Left lung (tissue), 10 donors: ENCODE results near the gene CNTROB. TPM values are rescaled to one million over a fixed set of nuclear protein-coding genes. Genes with fewer than 3 reads are reported as not detected.

Experiments used
- ATAC-seq: fragments of 200-7000 bp; cut with Tn5 transposase; one replicate; pipeline ENCODE4 v1.9.1; 2020; ENCODE audit warnings: moderate library complexity
- DNase-seq, 4 donors: peaks; one replicate each; pipeline ENCODE4 v3.0.0-alpha.2; 2013 to 2020
- H3K27ac ChIP-seq, 2 donors: fragments of 200-600 bp; sonication (generic) in 1 of 2; one replicate each; pipeline versions ENCODE4 v1.5.0 to v1.8.0; 2020 to 2021
- H3K27me3 ChIP-seq, 2 donors: fragments of 200-600 bp; sonication (generic) in 1 of 2; one replicate each; pipeline versions ENCODE4 v1.5.0 to v1.8.0; 2020 to 2021
- H3K36me3 ChIP-seq, 2 donors: fragments of 200-600 bp; sonication (generic) in 1 of 2; one replicate each; pipeline versions ENCODE4 v1.5.0 to v1.8.0; 2020 to 2021
- H3K4me1 ChIP-seq, 2 donors: fragments of 200-600 bp; one replicate each; pipeline ENCODE4 v1.8.0; 2021
- H3K4me3 ChIP-seq, 2 donors: fragments of 200-600 bp; sonication (generic) in 1 of 2; one replicate each; pipeline versions ENCODE4 v1.5.0 to v1.8.0; 2020 to 2021; ENCODE audit warnings: mild to moderate bottlenecking in 1 of 2
- H3K9me3 ChIP-seq, 2 donors: fragments of 200-600 bp; sonication (generic) in 1 of 2; one replicate each; pipeline versions ENCODE4 v1.5.0 to v1.8.0; 2020 to 2021
- CTCF ChIP-seq, 2 donors: fragments of 200-600 bp; sonication (generic) in 1 of 2; IDR thresholded peaks; one replicate each; pipeline versions ENCODE4 v1.5.0 to v1.8.0; 2021; ENCODE audit warnings: antibody characterized with exemption in 2 of 2
- intact Hi-C, 2 donors: fragments of 100-400 bp; cut with DNase I; formaldehyde crosslinking; loops; one replicate each; pipeline versions ENCODE4 v1.11.2 to v1.14.2; 2022
- polyA plus RNA-seq, 6 donors: library from polyadenylated mRNA; unstranded; fragments of 120-200 nt; gene quantifications; one replicate each; pipeline ENCODE4 v1.2.1, GENCODE V29; 2013; ENCODE audit not compliant: insufficient read length in 6 of 6
- total RNA-seq, 2 donors: library from RNA; stranded (reverse); fragmentation: NEBNext Ultra II Directional; extraction: Animal tissue kit (Norgen Biotek cat#: 25700); gene quantifications; one replicate each; pipeline ENCODE4 v1.2.1, GENCODE V29; 2021
- donor health status: DM: no; HTN: yes; CAD: no.
- donor health status: DM: no; HTN: no; CAD: no.

Gene CNTROB
- total and polyA plus RNA-seq, 8 donors, result 38.2 to 87.5 (median 80.0) TPM

- no peak for TF ChIP-seq CTCF (IDR thresholded peaks at IDR 0.05)
- no peaks in the 10 kb centered on the region for H3K27me3 ChIP-seq
- peaks cover 0 to 92% of the 10 kb centered on the region in 2 donors for H3K36me3 ChIP-seq
- no peak overlapping the region for H3K27ac ChIP-seq
- DNase-seq, result no peak
- no peaks in the 10 kb centered on the region for H3K9me3 ChIP-seq
- peaks cover 0 to 9% of the 10 kb centered on the region in 2 donors for H3K4me1 ChIP-seq
- H3K4me3 ChIP-seq, result no peak overlapping the region
- intact Hi-C loops, result no loop called here
- ATAC-seq, result no peak
Observed at GRCh38 chr17:7894866-7895265, 37.1 kb upstream of the CNTROB start.

- Histone ChIP-seq H3K9me3 (no peaks in the 10 kb centered on the region), H3K27me3 (no peaks in the 10 kb centered on the region), H3K27ac (no peak overlapping the region), H3K4me3 (no peak overlapping the region), H3K4me1 (peaks cover 0 to 1% of the 10 kb centered on the region in 2 donors), H3K36me3 (peaks cover 0 to 98% of the 10 kb centered on the region in 2 donors)
- intact Hi-C loops, result no loop called here
- no peak for ATAC-seq
- no peak for TF ChIP-seq CTCF (IDR thresholded peaks at IDR 0.05)
- DNase-seq, result no peak
Observed at GRCh38 chr17:7897090-7897489, 34.9 kb upstream of the CNTROB start.

GRCh38 chr17:7897773-7898172, 34.2 kb upstream of the CNTROB start:
- H3K9me3 ChIP-seq, result no peaks in the 10 kb centered on the region
- H3K4me1 ChIP-seq, result no peaks in the 10 kb centered on the region
- DNase-seq (peak in 1 of 4 donors; percentile 61), ATAC-seq (peak; percentile 75)
- H3K4me3 ChIP-seq, result no peak overlapping the region
- no peak overlapping the region for H3K27ac ChIP-seq
- H3K36me3 ChIP-seq, result peaks cover 0 to 100% of the 10 kb centered on the region in 2 donors
- intact Hi-C loops, result no loop called here
- TF ChIP-seq CTCF (IDR thresholded peaks at IDR 0.05), result peak in 1 of 2 donors; percentile 18
- H3K27me3 ChIP-seq, result no peaks in the 10 kb centered on the region

GRCh38 chr17:7903154-7904103, 28.6 kb upstream of the CNTROB start:
- no peak overlapping the region for H3K4me3 ChIP-seq
- no peak for TF ChIP-seq CTCF (IDR thresholded peaks at IDR 0.05)
- no peaks in the 10 kb centered on the region for H3K9me3 ChIP-seq
- H3K27me3 ChIP-seq, result no peaks in the 10 kb centered on the region
- no peak for ATAC-seq
- H3K27ac ChIP-seq, result no peak overlapping the region
- DNase-seq, result no peak
- H3K36me3 ChIP-seq, result peaks cover 0 to 100% of the 10 kb centered on the region in 2 donors
- H3K4me1 ChIP-seq, result no peaks in the 10 kb centered on the region
- intact Hi-C loops, result no loop called here

DNA sequence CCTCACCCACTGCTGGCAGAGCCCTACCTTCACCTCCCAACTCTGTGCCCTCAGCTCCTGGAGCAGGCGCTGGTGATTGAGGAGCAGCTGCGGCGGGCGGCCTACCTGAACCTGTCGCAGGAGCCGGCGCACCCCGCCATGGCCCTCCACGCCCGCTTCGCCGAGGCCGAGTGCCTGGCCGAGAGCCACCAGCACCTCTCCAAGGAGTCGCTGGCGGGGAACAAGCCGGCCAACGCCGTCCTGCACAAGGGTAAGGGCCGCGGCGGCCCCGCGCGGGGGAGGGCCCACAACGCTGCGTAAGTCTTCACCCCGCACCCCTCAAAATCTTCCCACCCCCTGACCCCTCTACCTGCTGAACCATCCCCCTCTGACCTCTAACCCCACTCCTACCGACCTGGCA, 22.9 kb upstream of the CNTROB start:
- Histone ChIP-seq H3K4me3 (no peak overlapping the region), H3K27ac (no peak overlapping the region), H3K4me1 (peaks cover 0 to under 1% of the 10 kb centered on the region in 2 donors), H3K27me3 (no peaks in the 10 kb centered on the region), H3K9me3 (no peaks in the 10 kb centered on the region), H3K36me3 (peaks cover 0 to 84% of the 10 kb centered on the region in 2 donors)
- intact Hi-C loops, result no loop called here
- DNase-seq (peak in 1 of 4 donors; percentile 80), ATAC-seq (no peak)
- no peak for TF ChIP-seq CTCF (IDR thresholded peaks at IDR 0.05)
